A673 (cell line): Measurements from ENCODE around the gene CLK3.

ENCODE experiments used
- EZH2 ChIP-seq: fragments of 200-600 bp; sonication (generic); IDR thresholded peaks from 2 replicates; pipeline ENCODE4 v1.6.1; 2017; ENCODE audit warnings: borderline replicate concordance, low read depth, mild to moderate bottlenecking, mixed read lengths, antibody characterized with exemption, low read length; ENCODE audit not compliant: poor library complexity, severe bottlenecking
- TF ChIP-seq, protein P1 (sequence below): fragments of 300-800, 200-600 bp; sonication (generic); conservative IDR thresholded peaks from 2 replicates; pipeline ENCODE4 v1.5.1; 2017; ENCODE audit warnings: low read depth, mild to moderate bottlenecking, antibody characterized with exemption, low read length, moderate library complexity, mixed read lengths

DNA sequence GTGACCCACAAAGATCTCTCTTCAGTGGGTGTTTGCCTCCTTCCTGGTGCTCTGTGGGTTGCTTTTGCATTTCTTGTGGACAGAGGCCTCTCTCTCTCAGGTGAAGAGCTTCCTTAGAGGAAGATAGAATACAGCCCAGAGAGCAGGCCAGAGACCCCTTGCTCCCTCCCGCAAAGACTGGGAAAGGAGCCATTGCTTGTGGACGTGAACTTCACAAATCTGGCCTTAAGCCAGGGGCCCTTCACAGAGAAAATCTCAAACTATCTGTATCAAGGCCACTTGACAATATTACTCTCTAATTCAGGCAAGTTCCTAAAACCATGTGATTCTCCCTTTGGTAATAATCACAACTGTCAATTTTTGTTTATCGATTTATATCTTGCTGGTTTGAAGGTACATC, 30.4 kb upstream of the CLK3 start:
- no peak for TF ChIP-seq EZH2
- TF ChIP-seq, protein P1, sequence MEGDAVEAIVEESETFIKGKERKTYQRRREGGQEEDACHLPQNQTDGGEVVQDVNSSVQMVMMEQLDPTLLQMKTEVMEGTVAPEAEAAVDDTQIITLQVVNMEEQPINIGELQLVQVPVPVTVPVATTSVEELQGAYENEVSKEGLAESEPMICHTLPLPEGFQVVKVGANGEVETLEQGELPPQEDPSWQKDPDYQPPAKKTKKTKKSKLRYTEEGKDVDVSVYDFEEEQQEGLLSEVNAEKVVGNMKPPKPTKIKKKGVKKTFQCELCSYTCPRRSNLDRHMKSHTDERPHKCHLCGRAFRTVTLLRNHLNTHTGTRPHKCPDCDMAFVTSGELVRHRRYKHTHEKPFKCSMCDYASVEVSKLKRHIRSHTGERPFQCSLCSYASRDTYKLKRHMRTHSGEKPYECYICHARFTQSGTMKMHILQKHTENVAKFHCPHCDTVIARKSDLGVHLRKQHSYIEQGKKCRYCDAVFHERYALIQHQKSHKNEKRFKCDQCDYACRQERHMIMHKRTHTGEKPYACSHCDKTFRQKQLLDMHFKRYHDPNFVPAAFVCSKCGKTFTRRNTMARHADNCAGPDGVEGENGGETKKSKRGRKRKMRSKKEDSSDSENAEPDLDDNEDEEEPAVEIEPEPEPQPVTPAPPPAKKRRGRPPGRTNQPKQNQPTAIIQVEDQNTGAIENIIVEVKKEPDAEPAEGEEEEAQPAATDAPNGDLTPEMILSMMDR, result no peak
